ENCODE results near the gene SUPT5H. TPM values are rescaled to one million over a fixed set of nuclear protein-coding genes. Genes with fewer than 3 reads are reported as not detected.
A peak's percentile ranks its signal among the peaks of the same experiment; 100 is the strongest.
"Not testable (repeated sequence)": the region's sequence is repeated elsewhere in the genome, so short reads cannot be mapped to it uniquely, and the experiment has no call there.

SUPT5H gene
- polyA plus RNA-seq, 1 experiment: 78.0 TPM

DNA sequence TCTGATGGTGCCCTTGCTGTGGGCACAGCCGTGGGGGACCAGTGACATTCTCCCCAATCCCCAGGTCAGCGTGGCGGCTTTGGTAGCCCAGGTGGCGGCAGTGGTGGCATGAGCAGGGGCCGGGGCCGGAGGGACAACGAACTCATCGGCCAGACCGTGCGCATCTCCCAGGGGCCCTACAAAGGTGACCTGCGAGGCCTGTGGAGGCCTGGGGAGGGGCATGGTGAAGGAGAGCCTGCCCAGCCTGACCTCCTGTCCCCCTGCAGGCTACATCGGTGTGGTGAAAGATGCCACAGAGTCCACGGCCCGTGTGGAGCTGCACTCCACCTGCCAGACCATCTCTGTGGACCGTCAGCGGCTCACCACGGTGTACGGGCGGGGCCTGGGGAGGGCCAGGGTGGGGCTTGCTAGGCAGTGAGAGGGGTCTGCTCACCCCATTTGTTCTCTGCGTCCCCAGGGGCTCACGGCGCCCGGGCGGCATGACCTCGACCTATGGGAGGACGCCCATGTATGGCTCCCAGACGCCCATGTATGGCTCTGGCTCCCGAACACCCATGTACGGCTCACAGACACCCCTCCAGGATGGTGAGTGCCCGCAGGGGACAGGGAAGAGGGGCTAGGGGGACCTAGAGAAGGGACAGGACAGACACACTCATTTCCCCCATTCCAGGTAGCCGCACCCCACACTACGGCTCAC is 27.5 kb downstream of the SUPT5H start:
- TF ChIP-seq CTCF (IDR thresholded peaks at IDR 0.05; ENCODE audit: low read depth, low read length): no peak
- ChIA-PET CTCF (interaction anchor here (1.5 to 2.4 kb wide), 4 partner anchors 10 to 61 kb away, joined by 4 to 31 read pairs (median 12); partner anchors contain the start of gene EID2B), POLR2A (no interaction called here)
- Histone ChIP-seq H3K9me3 (ENCODE audit: control insufficient read depth, insufficient read depth, low read length) (no peaks in the 10 kb centered on the region), H3K27ac (ENCODE audit: low read depth, low read length) (no peak overlapping the region), H3K27me3 (ENCODE audit: control insufficient read depth, insufficient read depth, low read length) (no peaks in the 10 kb centered on the region), H3K4me3 (ENCODE audit: low read depth, low read length) (no peak overlapping the region)
- DNase-seq (ENCODE audit: low read depth, low spot score): no peak

DNA sequence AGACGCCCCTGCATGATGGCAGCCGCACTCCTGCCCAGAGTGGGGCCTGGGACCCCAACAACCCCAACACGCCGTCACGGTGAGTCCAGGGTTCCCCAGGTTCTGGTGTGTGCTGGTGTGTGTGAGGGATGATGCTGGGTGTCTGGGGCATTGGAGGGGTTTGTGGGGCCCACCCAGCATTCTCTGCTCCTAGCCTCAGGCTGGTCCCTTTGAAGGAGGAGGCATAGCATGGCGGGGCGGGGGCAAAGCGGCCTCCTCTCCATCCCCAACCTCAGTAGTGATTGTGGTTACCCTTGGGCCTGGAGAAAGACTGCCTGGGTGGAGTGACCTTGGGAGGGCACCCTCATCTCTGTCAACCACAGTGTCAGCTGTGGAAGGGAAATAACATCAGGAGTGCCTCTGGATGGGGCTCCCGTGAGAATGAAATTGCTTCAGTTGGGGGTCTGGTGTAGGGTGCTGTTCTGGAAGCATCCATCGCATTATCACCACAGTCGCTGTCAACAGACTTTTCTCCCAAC is 28.1 kb downstream of the SUPT5H start:
- TF ChIP-seq CTCF (IDR thresholded peaks at IDR 0.05; ENCODE audit: low read depth, low read length): no peak
- no peaks in the 10 kb centered on the region for H3K9me3 ChIP-seq (ENCODE audit: control insufficient read depth, insufficient read depth, low read length)
- no peak overlapping the region for H3K4me3 ChIP-seq (ENCODE audit: low read depth, low read length)
- ChIA-PET CTCF (interaction anchor here (0.6 to 2.4 kb wide), 13 partner anchors 9 to 75 kb away, joined by 3 to 31 read pairs (median 5); partner anchors contain the start of genes EID2B and SUPT5H), POLR2A (interaction anchor here (0.5 kb wide), 1 partner anchor 10 kb away, joined by 6 read pairs; no protein-coding TSS in a partner anchor)
- DNase-seq (ENCODE audit: low read depth, low spot score): no peak
- H3K27me3 ChIP-seq (ENCODE audit: control insufficient read depth, insufficient read depth, low read length): no peaks in the 10 kb centered on the region
- no peak overlapping the region for H3K27ac ChIP-seq (ENCODE audit: low read depth, low read length)

GRCh38 chr19:39474139-39474620 is 28.8 kb downstream of the SUPT5H start:
- H3K9me3 ChIP-seq (ENCODE audit: control insufficient read depth, insufficient read depth, low read length): no peaks in the 10 kb centered on the region
- no peak overlapping the region for H3K27ac ChIP-seq (ENCODE audit: low read depth, low read length)
- peak; percentile 83 for TF ChIP-seq CTCF (IDR thresholded peaks at IDR 0.05; ENCODE audit: low read depth, low read length)
- DNase-seq (ENCODE audit: low read depth, low spot score): no peak
- H3K4me3 ChIP-seq (ENCODE audit: low read depth, low read length): no peak overlapping the region
- POLR2A ChIA-PET: interaction anchor here (0.5 kb wide), 1 partner anchor 10 kb away, joined by 6 read pairs; no protein-coding TSS in a partner anchor
- CTCF ChIA-PET: interaction anchor here (0.6 to 2.4 kb wide), 16 partner anchors 10 to 76 kb away, joined by 3 to 31 read pairs (median 5); partner anchors contain the start of genes EID2B, RPS16 and SUPT5H
- no peaks in the 10 kb centered on the region for H3K27me3 ChIP-seq (ENCODE audit: control insufficient read depth, insufficient read depth, low read length)

DNA sequence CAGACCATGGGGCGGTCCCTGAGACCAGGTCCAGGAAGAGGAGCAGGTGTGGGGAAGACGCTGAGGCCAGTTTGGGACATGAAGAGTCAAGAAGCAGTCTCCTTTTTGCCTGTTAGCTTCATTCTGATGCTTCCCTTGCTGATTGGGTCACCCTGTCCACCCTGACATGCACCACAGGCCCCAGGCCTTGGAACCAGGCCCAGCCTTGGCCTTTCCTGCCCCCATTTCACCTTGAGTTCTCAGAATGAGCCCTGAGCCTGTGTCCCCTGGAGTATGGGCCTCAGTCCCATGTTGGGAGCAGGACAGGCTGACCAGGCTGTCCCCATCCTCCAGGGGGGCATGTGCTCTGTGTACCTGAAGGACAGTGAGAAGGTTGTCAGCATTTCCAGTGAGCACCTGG is 30.4 kb downstream of the SUPT5H start:
- CTCF ChIA-PET: interaction anchor here (0.6 to 2.4 kb wide), 8 partner anchors 11 to 746 kb away, joined by 3 to 31 read pairs (median 4); partner anchors contain the start of gene EID2B
- no peak for TF ChIP-seq CTCF (IDR thresholded peaks at IDR 0.05; ENCODE audit: low read depth, low read length)

GRCh38 chr19:39479319-39479801 is 34.0 kb downstream of the SUPT5H start:
- H3K27ac ChIP-seq (ENCODE audit: low read depth, low read length); H3K27me3 ChIP-seq (ENCODE audit: control insufficient read depth, insufficient read depth, low read length); DNase-seq (ENCODE audit: low read depth, low spot score); H3K9me3 ChIP-seq (ENCODE audit: control insufficient read depth, insufficient read depth, low read length); CTCF ChIA-PET; POLR2A ChIA-PET; H3K4me3 ChIP-seq (ENCODE audit: low read depth, low read length): not testable (repeated sequence)

More for the DNA sequence above, 30.4 kb downstream of the SUPT5H start:
- Histone ChIP-seq H3K4me3 (ENCODE audit: low read depth, low read length) (no peak overlapping the region), H3K27me3 (ENCODE audit: control insufficient read depth, insufficient read depth, low read length) (no peaks in the 10 kb centered on the region), H3K27ac (ENCODE audit: low read depth, low read length) (no peak overlapping the region), H3K9me3 (ENCODE audit: control insufficient read depth, insufficient read depth, low read length) (no peaks in the 10 kb centered on the region; the same call in 1 of the 2 replicates)
- POLR2A ChIA-PET: interaction anchor here (0.6 kb wide), 1 partner anchor 10 kb away, joined by 6 read pairs; no protein-coding TSS in a partner anchor
- DNase-seq (ENCODE audit: low read depth, low spot score): no peak

All from AG04450 (cell line).